ENCODE results near the gene RPUSD1.

DNA sequence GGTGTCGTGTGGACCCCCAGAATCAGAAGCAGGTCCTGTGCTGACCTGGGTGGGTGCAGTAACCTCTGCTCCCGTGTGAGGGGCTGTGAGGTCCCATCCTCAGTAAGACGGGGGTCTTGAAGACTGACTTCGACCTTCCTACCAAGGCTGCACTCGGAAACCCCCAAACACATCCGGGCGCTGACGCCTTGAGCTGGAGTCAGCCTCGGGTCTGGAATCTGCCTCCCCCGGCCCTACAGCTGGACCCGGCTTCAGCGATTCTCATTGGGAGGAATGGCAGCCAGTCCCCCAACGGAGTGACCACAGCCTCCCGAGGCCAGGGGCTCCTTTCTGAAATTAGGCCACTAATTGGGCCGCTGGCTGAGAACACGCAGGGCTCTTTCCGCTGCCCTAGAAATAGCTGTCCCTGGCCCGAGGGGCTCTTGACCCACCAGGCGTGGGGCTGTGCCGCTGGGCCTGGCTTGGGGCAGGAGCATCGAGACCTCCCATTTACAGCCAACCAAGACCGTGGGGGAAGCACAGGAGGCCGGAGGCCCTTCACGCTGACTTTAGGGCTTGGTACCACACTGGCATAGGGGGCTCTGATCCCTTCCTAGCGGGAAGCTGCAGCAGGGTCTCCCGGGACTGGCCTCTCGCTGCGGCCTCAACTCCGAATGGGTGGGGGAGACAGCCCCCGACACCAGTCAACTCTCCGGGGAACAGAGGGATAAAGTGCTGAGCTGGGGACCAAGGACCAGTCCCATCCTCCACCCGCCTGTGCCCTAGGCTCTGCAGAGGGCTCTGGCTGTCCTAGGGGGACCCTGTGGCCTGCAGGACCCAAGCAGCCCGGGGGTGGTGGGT, 15.0 kb upstream of the RPUSD1 start:
- TF ChIP-seq, protein P1, sequence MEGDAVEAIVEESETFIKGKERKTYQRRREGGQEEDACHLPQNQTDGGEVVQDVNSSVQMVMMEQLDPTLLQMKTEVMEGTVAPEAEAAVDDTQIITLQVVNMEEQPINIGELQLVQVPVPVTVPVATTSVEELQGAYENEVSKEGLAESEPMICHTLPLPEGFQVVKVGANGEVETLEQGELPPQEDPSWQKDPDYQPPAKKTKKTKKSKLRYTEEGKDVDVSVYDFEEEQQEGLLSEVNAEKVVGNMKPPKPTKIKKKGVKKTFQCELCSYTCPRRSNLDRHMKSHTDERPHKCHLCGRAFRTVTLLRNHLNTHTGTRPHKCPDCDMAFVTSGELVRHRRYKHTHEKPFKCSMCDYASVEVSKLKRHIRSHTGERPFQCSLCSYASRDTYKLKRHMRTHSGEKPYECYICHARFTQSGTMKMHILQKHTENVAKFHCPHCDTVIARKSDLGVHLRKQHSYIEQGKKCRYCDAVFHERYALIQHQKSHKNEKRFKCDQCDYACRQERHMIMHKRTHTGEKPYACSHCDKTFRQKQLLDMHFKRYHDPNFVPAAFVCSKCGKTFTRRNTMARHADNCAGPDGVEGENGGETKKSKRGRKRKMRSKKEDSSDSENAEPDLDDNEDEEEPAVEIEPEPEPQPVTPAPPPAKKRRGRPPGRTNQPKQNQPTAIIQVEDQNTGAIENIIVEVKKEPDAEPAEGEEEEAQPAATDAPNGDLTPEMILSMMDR (IDR thresholded peaks at IDR 0.05), result no peak
- TF ChIP-seq POLR2A (IDR thresholded peaks at IDR 0.05), result no peak

Data from Peyer's patch (tissue), 4 donors.